Putamen (tissue), 1 donor: Measurements from ENCODE around the gene INSR.

Source experiments
- DNase-seq: peaks from one replicate; pipeline ENCODE4 v3.0.0-alpha.2; 2016; ENCODE audit warnings: low spot score

INSR gene

GRCh38 chr19:7295912-7296536, 1.8 kb upstream of the INSR start:
- no peak for DNase-seq

- DNase-seq: peak; percentile 61
Measured at GRCh38 chr19:7294558-7295212, 471 bp upstream of the INSR start.

GRCh38 chr19:7292950-7293761, 1.1 kb downstream of the INSR start:
- DNase-seq: no peak

GRCh38 chr19:7292352-7292949, 1.8 kb downstream of the INSR start:
- DNase-seq: no peak

GRCh38 chr19:7288977-7289376, 5.2 kb downstream of the INSR start:
- no peak for DNase-seq

GRCh38 chr19:7288131-7288530, 6.1 kb downstream of the INSR start:
- no peak for DNase-seq

- DNase-seq: no peak
Measured at GRCh38 chr19:7287722-7288121, 6.5 kb downstream of the INSR start.

GRCh38 chr19:7280940-7281666, 13.1 kb downstream of the INSR start:
- no peak for DNase-seq

GRCh38 chr19:7272856-7273578, 21.2 kb downstream of the INSR start:
- no peak for DNase-seq

GRCh38 chr19:7268705-7269098, 25.5 kb downstream of the INSR start:
- DNase-seq: no peak

GRCh38 chr19:7267792-7268704, 26.2 kb downstream of the INSR start:
- DNase-seq: no peak

GRCh38 chr19:7266832-7267231, 27.4 kb downstream of the INSR start:
- DNase-seq: no peak

GRCh38 chr19:7265963-7266362, 28.3 kb downstream of the INSR start:
- no peak for DNase-seq

- DNase-seq: no peak
Measured at GRCh38 chr19:7264858-7265257, 29.4 kb downstream of the INSR start.

- peak; percentile 24 for DNase-seq
Measured at GRCh38 chr19:7263521-7263920, 30.7 kb downstream of the INSR start.

- no peak for DNase-seq
Measured at GRCh38 chr19:7263066-7263465, 31.1 kb downstream of the INSR start.

- no peak for DNase-seq
Measured at GRCh38 chr19:7262470-7262869, 31.7 kb downstream of the INSR start.

GRCh38 chr19:7260161-7260560, 34.1 kb downstream of the INSR start:
- no peak for DNase-seq

GRCh38 chr19:7258840-7259395, 35.3 kb downstream of the INSR start:
- DNase-seq: no peak
